ENCODE results near the gene GTF3A.

GRCh38 chr13:27472441-27472840 lies 48.0 kb downstream of the GTF3A start:
- TF ChIP-seq CTCF (IDR thresholded peaks at IDR 0.05): no peak
- TF ChIP-seq ZFX (IDR thresholded peaks at IDR 0.05; ENCODE audit: borderline replicate concordance): no peak

All from 22Rv1 (cell line).